ENCODE results near the gene BEND3.

The BEND3 gene

DNA sequence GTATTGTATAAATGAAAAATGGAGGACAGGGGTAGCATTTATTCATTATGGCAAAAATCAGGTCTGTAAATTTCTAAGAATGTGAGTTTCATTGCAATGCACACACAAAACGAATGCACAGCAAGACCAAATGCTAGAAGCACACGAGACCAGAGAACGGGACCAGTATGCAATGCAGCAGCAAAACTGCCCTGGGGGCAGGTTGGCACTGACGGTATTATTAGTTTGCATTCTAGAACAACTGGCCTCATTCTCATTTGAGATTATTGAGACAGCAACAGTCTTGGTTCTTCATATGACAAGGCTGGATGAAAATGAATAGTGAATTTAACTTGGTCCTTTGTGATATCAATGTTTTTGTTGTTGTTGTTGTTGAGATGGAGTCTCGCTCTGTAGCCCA is 96.3 kb downstream of the BEND3 start:
- TF ChIP-seq, protein P1, sequence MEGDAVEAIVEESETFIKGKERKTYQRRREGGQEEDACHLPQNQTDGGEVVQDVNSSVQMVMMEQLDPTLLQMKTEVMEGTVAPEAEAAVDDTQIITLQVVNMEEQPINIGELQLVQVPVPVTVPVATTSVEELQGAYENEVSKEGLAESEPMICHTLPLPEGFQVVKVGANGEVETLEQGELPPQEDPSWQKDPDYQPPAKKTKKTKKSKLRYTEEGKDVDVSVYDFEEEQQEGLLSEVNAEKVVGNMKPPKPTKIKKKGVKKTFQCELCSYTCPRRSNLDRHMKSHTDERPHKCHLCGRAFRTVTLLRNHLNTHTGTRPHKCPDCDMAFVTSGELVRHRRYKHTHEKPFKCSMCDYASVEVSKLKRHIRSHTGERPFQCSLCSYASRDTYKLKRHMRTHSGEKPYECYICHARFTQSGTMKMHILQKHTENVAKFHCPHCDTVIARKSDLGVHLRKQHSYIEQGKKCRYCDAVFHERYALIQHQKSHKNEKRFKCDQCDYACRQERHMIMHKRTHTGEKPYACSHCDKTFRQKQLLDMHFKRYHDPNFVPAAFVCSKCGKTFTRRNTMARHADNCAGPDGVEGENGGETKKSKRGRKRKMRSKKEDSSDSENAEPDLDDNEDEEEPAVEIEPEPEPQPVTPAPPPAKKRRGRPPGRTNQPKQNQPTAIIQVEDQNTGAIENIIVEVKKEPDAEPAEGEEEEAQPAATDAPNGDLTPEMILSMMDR (IDR thresholded peaks at IDR 0.05; ENCODE audit: low read depth, low read length): no peak
- DNase-seq (ENCODE audit: low read depth): no peak
- no peak overlapping the region for H3K4me3 ChIP-seq (ENCODE audit: low read depth, low read length)
